OCI-LY7 (cell line): ENCODE data around the gene TAS2R8.

Experiments used
- EZH2phosphoT487 ChIP-seq: fragments of 200-600 bp; sonication (generic); IDR thresholded peaks from 2 replicates; pipeline ENCODE4 v1.6.1; 2018; ENCODE audit warnings: low read depth, borderline replicate concordance, mild to moderate bottlenecking, mixed run types, antibody characterized with exemption, low read length, moderate library complexity, mixed read lengths
- TF ChIP-seq, protein P1 (sequence below): fragments of 200-600 bp; sonication (generic); conservative IDR thresholded peaks from 2 replicates; pipeline ENCODE4 v1.5.1; 2014; ENCODE audit warnings: mild to moderate bottlenecking, antibody characterized with exemption, low read length, moderate library complexity, mixed read lengths

DNA sequence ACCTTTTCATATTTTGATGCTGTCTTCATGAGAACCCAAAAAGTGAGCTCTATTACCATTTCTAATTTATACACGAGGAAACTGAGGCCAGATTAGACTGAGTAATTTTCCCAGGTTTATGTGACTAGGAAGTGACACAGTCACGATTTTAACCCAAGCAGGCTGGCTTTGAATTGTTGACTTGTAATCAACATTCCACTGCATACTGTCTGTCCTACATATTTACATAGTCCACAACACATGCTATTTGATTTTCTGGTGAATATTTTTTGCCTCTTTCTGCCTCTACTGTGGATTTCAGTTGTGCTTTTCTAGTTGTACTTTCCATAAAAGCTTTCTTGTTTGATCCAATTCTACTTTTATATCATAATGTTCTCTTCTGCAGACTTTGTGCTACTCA is 12.9 kb downstream of the TAS2R8 start:
- TF ChIP-seq EZH2phosphoT487 = no peak
- TF ChIP-seq, protein P1, sequence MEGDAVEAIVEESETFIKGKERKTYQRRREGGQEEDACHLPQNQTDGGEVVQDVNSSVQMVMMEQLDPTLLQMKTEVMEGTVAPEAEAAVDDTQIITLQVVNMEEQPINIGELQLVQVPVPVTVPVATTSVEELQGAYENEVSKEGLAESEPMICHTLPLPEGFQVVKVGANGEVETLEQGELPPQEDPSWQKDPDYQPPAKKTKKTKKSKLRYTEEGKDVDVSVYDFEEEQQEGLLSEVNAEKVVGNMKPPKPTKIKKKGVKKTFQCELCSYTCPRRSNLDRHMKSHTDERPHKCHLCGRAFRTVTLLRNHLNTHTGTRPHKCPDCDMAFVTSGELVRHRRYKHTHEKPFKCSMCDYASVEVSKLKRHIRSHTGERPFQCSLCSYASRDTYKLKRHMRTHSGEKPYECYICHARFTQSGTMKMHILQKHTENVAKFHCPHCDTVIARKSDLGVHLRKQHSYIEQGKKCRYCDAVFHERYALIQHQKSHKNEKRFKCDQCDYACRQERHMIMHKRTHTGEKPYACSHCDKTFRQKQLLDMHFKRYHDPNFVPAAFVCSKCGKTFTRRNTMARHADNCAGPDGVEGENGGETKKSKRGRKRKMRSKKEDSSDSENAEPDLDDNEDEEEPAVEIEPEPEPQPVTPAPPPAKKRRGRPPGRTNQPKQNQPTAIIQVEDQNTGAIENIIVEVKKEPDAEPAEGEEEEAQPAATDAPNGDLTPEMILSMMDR = no peak
